ENCODE data around the gene CCDC30.

The CCDC30 gene

DNA sequence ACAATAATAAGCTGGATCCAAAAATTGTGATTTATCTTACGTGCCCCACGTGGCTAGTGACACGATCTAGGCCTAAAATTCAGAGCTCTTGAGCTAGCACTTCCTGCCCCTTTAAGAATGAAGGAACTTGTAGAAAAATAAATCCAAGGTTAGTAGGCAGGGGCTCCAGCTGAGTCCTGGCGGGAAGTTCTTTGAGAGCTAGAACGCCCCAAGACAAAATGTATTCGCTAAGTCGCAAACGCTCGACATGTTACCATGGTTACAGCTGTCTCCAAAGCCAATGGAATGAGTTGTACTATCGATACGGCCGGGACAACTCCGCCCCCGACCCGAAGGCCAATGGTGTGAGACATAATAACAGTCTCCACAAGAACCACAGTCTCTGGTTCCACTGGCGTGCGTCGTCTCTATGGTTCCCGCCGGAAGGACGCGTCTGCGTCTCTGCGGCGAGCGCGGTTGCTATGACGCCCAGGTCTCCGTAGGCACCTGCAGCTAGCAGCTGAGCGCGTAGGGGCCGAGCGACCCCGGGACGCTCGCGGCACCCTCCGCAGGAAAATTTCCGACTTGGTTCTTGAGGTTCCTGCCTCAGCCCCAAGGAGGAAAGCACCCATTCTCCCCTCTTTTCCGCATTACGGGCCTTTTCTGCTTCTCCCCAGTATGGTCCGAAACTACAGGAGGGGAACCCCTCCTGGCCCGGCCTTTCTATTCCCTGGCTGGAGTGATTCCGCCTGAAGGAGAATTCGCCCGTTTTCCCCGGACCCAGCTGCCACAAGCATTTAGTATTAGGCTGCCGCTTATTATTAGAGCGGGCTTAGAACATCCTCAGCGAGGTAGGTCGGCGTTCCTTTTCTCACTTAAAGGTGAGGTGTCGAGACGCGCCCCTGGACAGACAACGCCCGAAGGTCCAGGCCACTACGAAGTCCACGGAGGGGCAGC lies at the start of gene CCDC30:
TSS of gene CCDC30 (plus strand) at position 459 of the 936 bp plus-strand sequence. CDS start 17,266 bp downstream, outside the sequence.
- DNase-seq = peak; percentile 98

DNA sequence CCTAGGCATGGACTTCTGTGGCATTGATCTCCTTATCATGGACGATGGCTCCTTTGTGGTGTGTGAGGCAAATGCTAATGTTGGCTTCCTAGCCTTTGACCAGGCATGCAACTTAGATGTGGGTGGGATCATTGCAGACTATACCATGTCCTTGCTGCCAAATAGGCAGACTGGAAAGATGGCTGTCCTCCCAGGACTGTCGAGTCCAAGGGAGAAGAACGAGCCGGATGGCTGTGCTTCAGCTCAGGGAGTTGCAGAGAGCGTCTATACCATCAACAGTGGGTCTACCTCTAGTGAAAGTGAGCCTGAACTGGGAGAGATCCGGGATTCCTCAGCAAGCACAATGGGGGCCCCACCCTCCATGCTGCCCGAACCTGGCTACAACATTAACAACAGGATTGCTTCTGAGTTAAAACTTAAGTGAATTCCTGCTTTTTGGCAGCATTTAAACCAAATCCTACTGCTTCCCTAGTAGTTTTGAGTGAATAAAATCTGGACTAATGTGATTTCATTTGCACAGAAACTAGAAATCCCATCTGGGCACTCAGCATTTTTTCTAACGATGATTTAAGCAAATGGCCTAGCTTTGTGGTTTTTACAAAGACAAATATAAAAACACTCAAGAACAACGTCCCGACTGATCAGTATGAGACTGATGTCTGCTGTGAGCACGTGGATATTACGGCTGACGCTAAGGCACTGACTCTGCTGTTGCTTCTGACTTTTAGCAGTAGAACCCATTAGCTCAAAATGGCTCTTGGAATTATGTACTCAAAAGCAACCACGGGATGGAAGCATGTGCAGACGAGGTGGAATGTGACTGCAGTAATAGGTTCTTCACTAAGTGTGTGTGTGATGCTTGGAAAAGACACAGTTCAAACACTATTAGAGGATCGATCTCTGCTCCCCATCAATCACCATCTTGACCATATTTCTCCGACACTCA lies 48.3 kb upstream of the CCDC30 start:
- DNase-seq = no peak

DNA sequence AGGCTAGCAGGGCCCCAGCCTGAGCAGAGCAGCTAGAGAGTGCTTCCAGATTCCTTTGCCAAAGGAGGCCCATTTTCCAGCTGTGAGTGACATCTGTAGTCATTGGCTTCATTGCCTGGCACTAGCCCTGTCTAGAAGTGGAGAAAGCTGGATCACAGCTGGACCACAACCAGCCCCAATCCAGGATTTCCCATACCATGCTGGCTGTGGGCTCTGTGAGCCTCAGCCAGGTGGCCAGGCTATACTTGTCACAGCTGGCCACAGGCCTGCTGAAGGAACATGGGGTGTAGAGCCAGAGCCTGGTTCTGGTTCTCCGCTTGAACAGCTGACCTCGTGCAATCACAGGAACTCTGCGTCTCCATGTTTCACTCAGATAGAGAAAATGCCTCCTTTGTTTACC lies 45.9 kb upstream of the CCDC30 start:
- no peak for DNase-seq

DNA sequence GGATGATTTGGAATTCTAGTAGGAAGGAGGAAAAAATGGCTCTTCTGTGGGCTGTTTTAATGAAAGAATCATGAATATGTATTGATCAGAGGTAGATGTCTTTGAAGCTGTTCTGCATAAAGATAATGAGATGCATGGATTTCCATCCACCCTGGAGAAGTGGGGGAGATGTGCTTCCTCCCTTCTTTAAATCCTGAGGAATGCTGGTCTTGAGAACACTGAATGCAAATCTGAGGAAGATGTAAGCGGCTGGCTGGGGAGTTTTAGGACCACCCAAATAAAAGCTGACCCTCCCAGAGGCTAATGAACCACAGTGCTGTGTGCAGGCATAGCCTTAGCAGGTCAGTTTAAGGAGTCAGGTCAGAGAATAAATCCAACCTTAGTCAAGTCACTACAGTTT lies 44.6 kb upstream of the CCDC30 start:
- no peak for DNase-seq

DNA sequence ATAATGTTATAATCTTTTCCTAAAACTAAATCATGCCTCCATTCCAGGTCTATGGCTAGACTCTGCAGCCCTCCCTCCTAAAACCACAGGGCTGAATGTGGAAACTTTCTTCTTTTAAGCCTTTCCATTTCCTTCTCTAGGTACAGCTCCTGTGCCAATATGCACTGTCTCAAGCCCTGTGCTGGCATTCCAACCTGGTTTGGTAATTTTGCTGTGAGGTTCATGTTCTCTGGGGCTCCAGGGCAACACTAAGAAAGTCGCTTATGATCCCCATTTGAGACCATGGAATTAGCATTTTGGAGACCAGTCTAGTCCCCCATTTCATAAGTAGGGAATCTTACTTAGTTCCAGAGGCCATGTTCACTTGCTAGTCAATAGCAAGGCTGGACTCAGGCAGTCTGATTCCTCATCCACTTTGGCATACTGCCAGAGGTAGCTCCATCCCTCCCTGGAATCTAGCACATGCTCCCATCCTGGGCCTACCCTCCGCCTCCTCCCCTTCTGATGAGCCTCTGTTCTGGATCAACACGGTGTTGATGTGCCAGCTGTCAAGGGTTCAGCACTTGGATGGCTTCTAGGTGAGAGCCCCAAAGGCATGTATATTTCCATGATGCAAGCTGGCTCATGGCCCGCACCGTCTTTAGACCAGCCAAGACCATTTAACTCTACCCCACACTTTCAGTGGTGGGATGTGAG lies 43.8 kb upstream of the CCDC30 start:
- DNase-seq = no peak

DNA sequence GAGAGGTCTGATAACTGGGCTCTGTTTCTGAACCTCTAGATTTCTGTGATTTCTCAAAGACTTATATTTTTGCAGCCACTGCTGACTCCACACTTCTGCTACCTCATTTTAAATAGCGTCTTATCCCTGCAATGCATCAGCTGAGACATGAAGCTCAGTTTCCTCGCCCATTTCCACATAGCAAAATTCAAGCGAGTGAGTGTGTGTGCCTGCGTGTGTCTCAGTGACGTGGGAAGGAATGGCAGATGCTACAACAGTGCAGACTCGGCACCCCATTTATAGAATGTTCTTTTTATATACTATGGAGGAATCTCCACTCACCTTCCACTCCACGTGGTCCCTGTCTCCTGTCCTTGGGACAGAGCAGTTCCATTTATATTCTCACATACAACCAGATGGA lies 43.0 kb upstream of the CCDC30 start:
- no peak for DNase-seq

DNA sequence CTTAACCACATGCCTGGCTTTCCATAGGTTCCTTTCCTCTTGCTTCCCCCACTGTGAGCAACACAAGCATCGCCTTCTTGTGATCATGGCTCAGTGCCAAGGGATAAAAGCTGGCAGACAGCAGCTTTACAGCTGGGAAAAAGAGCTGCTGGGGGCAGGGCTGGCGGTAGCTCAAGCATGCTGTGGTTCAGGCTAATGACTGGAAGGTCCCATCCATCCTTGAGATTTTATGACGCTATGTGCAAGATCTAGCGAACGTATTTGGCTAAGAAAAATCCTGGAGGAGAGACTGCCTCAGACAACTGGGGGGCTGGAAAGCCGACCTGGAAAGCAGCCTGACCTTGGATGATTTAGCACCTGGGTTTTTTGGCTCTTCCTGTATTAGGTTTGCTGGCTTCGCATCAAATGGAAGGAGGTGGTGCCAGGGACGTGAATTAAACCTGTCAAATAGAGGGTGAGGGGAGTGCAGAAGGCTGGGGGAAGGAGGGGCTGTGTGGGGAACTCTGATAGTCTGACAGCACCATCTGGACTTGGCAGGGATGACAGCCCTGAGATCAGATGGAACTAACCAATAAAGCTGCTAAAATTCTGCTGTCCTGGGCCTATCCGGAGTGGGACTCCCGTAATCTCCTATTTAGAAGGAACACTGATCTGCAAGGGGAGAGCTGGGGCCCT lies 42.0 kb upstream of the CCDC30 start:
- no peak for DNase-seq

DNA sequence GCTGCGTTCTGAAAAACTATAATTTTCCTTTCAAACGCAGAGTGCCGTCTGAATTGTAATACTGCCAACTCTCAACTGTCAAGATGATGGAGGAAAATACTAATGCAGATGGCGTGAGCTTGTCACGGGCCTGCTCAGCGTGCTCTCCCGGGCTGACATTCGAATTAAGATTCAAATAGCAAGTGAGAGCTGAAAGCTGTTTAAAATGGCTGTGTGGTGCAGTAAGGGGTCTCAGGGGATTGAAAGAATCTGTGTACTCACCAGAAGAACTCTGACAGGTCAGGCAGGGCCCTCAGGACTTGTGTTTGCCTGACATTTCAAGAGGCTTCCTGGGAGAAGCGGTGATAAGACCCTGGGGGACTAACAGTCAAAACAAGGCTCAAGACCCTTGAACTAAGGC lies 40.3 kb upstream of the CCDC30 start:
- no peak for DNase-seq

DNA sequence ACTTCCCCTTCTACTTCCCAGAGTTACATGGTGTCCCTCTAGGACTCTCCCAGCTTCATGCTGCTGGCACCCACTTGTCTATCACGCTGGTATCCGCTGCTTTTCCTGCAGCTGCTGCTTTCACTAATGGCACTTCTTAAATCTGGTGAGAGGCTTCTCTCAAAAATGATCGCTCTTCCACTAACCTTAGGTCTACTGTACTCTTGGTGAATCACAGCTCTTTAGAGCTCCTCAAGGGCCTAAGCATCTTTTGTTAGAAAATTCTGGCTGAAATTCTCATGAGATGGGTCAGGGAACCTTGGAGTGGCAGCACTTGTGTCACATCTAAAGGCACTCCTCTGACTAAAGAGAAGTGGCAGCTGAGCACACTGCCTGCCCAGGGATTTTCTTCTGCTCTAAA lies 39.4 kb upstream of the CCDC30 start:
- DNase-seq = no peak

DNA sequence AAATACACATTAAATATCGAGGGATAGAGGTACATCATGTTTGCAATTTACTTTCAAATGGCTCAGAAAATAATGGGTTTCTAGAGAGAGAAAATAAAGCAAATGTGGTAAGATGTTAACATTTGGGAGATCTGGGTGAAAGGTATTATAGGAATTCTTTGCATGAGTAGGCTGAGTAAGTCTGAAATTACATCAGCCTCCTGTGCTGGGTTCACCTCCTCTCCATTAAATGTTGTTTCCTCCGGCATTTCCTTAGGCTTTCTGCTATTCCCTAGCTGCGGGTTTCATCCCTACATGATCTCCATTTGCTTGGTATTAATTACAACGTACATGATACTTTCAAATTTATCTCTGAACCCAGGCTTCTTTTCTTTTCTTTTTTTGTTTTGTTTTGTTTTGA lies 38.9 kb upstream of the CCDC30 start:
- no peak for DNase-seq

DNA sequence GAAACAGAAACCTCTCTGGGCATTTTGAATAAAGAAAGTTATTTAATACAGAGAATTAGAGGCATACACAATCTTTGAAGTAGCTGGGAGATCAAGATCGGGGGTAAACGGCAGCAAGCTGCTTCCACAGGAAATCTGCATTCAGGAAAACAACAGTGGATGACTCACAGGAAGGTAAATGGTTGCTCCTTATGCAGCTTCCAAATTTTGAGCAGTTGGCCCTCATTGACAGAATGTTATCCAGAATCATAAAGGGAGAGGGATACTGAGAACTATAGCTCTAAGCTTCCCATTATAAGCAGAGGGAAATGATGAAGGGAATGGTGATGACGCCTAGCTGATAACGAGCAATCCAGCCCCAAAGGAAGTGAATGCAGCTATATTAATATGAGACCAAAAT lies 35.8 kb upstream of the CCDC30 start:
- DNase-seq = no peak

DNA sequence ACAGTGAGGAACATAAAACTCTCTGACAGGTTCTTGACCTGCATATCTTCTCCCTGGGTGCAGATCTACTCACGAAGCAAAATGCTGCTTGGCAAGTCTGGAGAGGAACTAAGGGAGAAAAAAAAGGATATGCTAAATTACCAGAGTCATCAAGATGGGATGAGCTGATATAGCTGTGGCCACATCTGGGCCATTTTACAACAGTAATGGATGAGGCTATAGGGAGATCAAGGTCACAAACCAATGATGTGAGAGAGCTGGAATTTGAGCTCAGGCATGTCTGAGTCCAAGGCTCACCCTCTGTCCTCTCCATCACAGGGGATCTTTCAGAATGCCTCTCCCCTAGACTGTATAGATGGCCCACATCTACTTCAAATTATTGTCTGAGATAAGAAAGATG lies 33.5 kb upstream of the CCDC30 start:
- DNase-seq = no peak

DNA sequence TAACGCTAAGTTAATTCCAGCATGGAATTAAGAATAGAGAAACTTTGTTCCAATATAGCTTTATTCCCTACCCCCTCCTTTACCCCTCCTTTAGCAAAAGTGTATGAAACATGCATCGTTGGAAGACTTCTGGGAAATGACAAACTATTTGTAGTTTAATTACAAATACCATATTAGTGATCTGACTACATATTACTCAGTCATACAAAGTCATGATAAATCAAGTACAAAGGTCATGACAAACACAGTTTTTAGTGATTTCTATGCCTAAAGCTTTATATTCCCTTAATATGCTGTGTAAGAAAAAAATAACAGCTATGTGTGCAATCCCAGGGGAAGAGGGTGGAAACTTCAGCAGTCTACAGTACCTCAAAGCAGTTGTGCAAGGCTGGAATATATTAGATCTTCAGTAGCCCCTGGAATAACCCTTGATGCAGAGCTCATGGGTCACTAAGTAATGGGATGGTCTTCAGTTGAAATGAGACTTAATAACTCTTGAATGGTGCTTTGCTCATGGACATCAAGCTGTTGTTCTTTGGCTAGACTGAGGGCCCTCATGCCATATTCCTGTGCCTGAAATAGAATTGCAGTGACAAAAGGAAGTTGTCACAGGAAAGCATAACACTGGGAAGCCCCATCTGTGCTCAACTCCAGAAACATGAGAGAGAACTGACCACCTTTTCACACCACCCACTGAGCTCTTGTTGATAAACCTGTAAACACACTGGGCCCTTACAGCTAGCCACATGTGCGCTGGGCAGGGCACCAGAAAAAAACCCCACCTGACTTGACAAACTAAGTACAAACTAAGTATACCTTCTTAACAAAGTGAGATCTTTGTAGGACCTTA lies 32.6 kb upstream of the CCDC30 start:
- peak in 1 of 2 experiments; percentile 11 for DNase-seq

DNA sequence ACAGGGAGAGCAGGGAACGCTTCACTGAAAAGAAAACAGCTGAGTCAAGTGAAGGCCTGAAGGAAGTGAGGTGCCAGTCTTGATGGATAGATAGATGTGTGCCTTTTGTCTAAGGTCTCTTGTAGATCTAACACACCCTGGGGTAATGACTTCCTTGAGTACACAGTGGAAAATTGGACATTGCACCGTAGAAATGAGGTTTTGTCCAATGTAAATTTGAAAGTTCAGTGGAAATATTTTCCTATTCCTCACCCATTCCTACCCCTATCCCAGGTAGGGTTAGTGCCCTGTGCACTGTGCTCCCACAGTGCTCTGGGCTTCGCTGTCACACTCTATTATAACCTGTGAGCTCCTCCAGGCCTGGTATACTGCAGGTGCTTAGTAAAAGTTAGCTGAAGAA lies 31.6 kb upstream of the CCDC30 start:
- no peak for DNase-seq

DNA sequence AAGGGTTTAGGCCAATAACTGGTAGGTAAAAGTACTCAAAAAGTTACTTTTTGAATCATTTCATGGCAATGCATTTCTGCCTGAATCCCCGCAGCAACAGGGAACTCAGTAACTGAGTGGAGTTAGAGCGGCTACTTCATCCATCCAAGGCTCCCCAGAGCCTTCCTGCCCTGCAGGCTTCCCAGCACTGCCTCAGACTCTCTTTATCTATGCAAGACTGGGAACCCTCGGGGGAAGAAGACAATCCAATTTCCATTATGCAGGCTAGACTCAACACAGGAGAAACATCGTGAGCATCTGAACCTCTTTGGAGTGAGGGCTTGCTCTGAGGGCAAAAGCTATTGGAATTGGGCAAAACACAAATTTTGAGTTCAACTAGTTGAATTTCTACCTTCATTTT lies 30.4 kb upstream of the CCDC30 start:
- DNase-seq = no peak

DNA sequence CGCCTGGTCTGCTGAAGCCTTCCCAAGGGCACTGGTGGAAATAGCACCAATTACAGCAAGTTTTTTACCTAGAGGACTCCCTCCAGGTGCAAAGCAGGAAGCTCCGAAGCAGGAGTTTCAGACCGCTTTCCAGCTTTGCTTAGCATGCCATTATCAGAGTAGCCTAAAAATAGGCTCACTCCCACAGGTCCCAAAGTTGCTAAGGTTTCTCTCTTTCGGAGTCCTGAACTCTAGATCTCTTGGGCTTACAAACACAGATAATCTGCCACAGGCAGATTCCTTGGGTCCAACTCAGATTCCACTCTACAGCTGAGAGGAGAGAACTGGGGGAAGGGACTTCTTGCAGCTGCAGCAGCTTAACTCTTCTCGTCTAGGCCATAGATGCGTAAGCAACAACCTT lies 29.7 kb upstream of the CCDC30 start:
- no peak for DNase-seq

DNA sequence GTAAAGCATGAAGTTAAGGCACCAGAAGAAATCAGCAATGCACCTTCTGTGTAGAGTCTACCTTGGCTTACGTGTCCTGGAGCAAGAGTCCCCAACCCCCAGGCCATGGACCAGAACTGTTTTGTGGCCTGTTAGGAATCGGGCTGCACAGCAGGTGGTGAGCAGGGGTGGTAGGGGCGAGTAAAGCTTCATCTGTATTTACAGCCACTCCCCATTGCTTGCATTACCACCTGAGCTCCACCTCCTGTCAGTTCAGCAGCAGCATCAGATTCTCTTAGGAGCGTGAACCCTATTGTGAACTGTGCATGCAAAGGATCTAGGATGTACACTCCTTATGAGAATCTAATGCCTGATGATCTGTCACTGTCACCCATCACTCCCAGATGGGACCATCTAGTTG lies 28.7 kb upstream of the CCDC30 start:
- no peak for DNase-seq

DNA sequence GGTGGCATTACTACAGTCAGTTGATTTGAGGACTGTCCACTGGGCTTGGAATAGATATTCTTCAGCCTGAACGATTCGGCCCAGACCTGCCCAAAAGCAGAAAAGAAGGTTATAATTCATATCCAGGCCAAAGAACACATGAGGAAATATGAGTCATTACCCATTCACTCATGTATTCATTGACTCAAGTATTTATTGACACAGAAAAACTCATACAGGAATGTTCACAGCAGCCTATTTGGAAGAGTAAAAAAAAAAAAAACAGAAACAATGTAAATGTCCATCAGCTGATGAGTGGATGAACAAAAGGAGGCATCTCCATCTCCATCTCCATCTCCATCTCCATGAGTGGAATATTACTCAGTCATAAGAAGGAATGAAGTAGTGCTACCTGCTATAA lies 23.1 kb upstream of the CCDC30 start:
- DNase-seq = no peak

DNA sequence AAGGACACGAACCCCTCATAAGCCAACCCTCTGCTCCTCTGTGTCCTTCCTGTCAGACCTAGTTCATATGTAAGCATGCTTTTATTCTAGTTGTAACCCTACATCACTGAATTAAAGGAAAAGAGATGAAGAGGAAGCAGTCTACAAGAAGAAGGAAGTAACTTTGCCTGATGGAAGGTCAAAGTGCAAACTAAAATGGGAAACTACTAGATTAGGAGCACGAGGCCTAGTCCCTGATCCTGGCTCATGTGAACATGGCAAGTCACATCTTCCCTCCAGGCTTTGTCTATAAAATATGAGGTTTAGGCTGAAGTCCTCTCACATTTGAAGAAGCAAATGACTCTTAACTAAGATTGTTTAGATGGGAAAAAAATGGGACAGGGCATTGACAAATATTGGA lies 20.4 kb upstream of the CCDC30 start:
- peak in 1 of 2 experiments; percentile 12 for DNase-seq

DNA sequence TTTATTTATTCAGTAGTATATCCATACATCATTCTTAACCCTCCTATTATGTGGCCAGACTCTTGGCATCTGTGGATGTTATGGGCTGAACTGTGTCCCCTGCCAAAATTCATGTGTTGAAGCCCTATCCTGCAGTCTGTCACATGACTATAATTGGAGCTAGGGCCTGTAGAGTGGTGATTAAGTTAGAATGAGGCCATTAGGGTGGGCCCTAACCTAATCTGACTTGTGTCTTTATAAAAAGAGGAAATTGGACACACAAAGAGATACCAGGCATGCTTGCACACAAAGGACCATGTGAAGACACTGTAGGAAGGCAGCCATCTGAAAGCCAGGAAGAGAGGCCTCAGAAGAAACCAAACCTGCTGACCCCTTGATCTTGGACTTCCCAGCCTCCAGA lies 13.8 kb upstream of the CCDC30 start:
- DNase-seq = no peak

DNA sequence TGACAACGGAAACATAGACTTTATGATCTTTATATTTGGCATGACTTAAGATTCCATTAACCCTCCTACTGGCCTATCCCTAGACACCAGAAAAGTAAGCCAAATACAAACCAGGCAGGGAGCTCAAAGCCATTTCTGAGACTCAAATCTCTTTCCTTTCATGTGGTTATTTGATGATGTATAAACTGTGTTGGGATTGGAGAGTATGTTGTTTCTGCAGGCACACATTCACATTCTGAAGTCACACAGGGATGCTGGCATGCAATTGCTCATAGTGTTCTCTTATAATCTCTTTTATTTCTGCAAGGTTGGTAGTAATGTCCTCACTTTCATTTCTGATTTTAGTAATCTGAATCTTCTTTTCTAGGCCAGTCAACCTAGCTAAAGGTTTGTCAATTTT lies 13.0 kb upstream of the CCDC30 start:
- DNase-seq = no peak

DNA sequence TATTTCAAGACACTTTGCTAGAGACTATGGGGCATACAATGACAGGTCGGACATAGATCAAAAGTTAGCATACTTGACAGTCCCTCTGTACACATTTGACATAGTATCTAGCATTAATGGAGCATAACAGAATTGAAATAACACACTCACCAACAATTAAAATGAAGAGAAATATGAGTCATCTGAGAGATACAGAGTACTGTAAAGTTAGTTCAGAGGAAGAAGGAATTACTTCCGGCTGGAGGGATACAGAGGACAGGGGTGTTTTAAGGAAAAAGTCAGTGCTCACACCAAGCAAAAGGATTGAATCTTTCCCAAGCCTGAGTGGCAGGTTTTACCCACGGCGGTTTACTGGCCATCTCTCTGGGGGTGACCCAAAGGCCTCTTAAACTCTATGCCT lies 9.7 kb upstream of the CCDC30 start:
- DNase-seq = no peak

All from Kasumi-1 (cell line).